ENCODE data around the gene EFHC2. TPM values are rescaled to one million over a fixed set of nuclear protein-coding genes. Genes with fewer than 3 reads are reported as not detected.
"Not testable (repeated sequence)": the region's sequence is repeated elsewhere in the genome, so short reads cannot be mapped to it uniquely, and the experiment has no call there.

The EFHC2 gene
- total and polyA plus RNA-seq, 2 donors, result 0.80 to 3.8 TPM

- Histone ChIP-seq H3K36me3 (ENCODE audit: control insufficient read depth in 2 of 2, insufficient read depth in 2 of 2, low read length in 1 of 2) (no peaks in the 10 kb centered on the region), H3K9me3 (ENCODE audit: control insufficient read depth in 2 of 2, insufficient read depth in 1 of 2, low read length in 1 of 2) (no peaks in the 10 kb centered on the region), H3K27me3 (ENCODE audit: control insufficient read depth in 2 of 2, insufficient read depth in 1 of 2, low read length in 1 of 2) (no peaks in the 10 kb centered on the region), H3K4me1 (ENCODE audit: control insufficient read depth in 2 of 2, insufficient read depth in 2 of 2, low read length in 2 of 2) (peaks cover 0 to 4% of the 10 kb centered on the region in 2 donors), H3K27ac (ENCODE audit: low read depth in 1 of 2, low read length in 1 of 2) (no peak overlapping the region), H3K4me3 (ENCODE audit: low read length in 2 of 2) (no peak overlapping the region)
- DNase-seq (ENCODE audit: low read depth in 6 of 9, low spot score in 9 of 9), result no peak
- WGBS, result 92% methylated on average over 2 of the region's 2 CpGs
Observed at GRCh38 chrX:44267116-44267515, 76.4 kb downstream of the EFHC2 start.

GRCh38 chrX:44265559-44265958 is 77.9 kb downstream of the EFHC2 start:
- Histone ChIP-seq H3K27me3 (ENCODE audit: control insufficient read depth in 2 of 2, insufficient read depth in 1 of 2, low read length in 1 of 2) (no peaks in the 10 kb centered on the region), H3K36me3 (ENCODE audit: control insufficient read depth in 2 of 2, insufficient read depth in 2 of 2, low read length in 1 of 2) (no peaks in the 10 kb centered on the region), H3K9me3 (ENCODE audit: control insufficient read depth in 2 of 2, insufficient read depth in 1 of 2, low read length in 1 of 2) (no peaks in the 10 kb centered on the region), H3K4me1 (ENCODE audit: control insufficient read depth in 2 of 2, insufficient read depth in 2 of 2, low read length in 2 of 2) (peaks cover 0 to 4% of the 10 kb centered on the region in 2 donors), H3K4me3 (ENCODE audit: low read length in 2 of 2) (no peak overlapping the region), H3K27ac (ENCODE audit: low read depth in 1 of 2, low read length in 1 of 2) (no peak overlapping the region)
- peak in 2 of 9 donors; percentile 2 to 54 for DNase-seq (ENCODE audit: low read depth in 6 of 9, low spot score in 9 of 9)
- 9% methylated on average over 2 of the region's 2 CpGs for WGBS

- Histone ChIP-seq H3K27me3 (ENCODE audit: control insufficient read depth in 2 of 2, insufficient read depth in 1 of 2, low read length in 1 of 2) (no peaks in the 10 kb centered on the region), H3K36me3 (ENCODE audit: control insufficient read depth in 2 of 2, insufficient read depth in 2 of 2, low read length in 1 of 2) (no peaks in the 10 kb centered on the region), H3K4me3 (ENCODE audit: low read length in 2 of 2) (no peak overlapping the region), H3K27ac (ENCODE audit: low read depth in 1 of 2, low read length in 1 of 2) (no peak overlapping the region), H3K4me1 (ENCODE audit: control insufficient read depth in 2 of 2, insufficient read depth in 2 of 2, low read length in 2 of 2) (peaks cover 0 to 4% of the 10 kb centered on the region in 2 donors), H3K9me3 (ENCODE audit: control insufficient read depth in 2 of 2, insufficient read depth in 1 of 2, low read length in 1 of 2) (no peaks in the 10 kb centered on the region)
- DNase-seq (ENCODE audit: low read depth in 6 of 9, low spot score in 9 of 9), result peak in 2 of 9 donors; percentile 19 to 62
Observed at GRCh38 chrX:44264936-44265335, 78.5 kb downstream of the EFHC2 start.

GRCh38 chrX:44261286-44261685 is 82.2 kb downstream of the EFHC2 start:
- no peaks in the 10 kb centered on the region for H3K9me3 ChIP-seq (ENCODE audit: control insufficient read depth in 2 of 2, insufficient read depth in 1 of 2, low read length in 1 of 2)
- H3K27ac ChIP-seq (ENCODE audit: low read depth in 1 of 2, low read length in 1 of 2), result no peak overlapping the region
- H3K4me3 ChIP-seq (ENCODE audit: low read length in 2 of 2), result no peak overlapping the region
- no peaks in the 10 kb centered on the region for H3K27me3 ChIP-seq (ENCODE audit: control insufficient read depth in 2 of 2, insufficient read depth in 1 of 2, low read length in 1 of 2)
- WGBS, result 94% methylated on average over 5 of the region's 5 CpGs
- H3K36me3 ChIP-seq (ENCODE audit: control insufficient read depth in 2 of 2, insufficient read depth in 2 of 2, low read length in 1 of 2), result no peaks in the 10 kb centered on the region
- peaks cover 0 to 4% of the 10 kb centered on the region in 2 donors for H3K4me1 ChIP-seq (ENCODE audit: control insufficient read depth in 2 of 2, insufficient read depth in 2 of 2, low read length in 2 of 2)
- DNase-seq (ENCODE audit: low read depth in 6 of 9, low spot score in 9 of 9), result no peak

- no peaks in the 10 kb centered on the region for H3K27me3 ChIP-seq (ENCODE audit: control insufficient read depth in 2 of 2, insufficient read depth in 1 of 2, low read length in 1 of 2)
- no peak for DNase-seq (ENCODE audit: low read depth in 6 of 9, low spot score in 9 of 9)
- no peaks in the 10 kb centered on the region for H3K36me3 ChIP-seq (ENCODE audit: control insufficient read depth in 2 of 2, insufficient read depth in 2 of 2, low read length in 1 of 2)
- no peak overlapping the region for H3K4me3 ChIP-seq (ENCODE audit: low read length in 2 of 2)
- no peaks in the 10 kb centered on the region for H3K9me3 ChIP-seq (ENCODE audit: control insufficient read depth in 2 of 2, insufficient read depth in 1 of 2, low read length in 1 of 2)
- no peak overlapping the region for H3K27ac ChIP-seq (ENCODE audit: low read depth in 1 of 2, low read length in 1 of 2)
- peaks cover 0 to 4% of the 10 kb centered on the region in 2 donors for H3K4me1 ChIP-seq (ENCODE audit: control insufficient read depth in 2 of 2, insufficient read depth in 2 of 2, low read length in 2 of 2)
Observed at GRCh38 chrX:44260609-44261008, 82.9 kb downstream of the EFHC2 start.

GRCh38 chrX:44255742-44256141 is 87.7 kb downstream of the EFHC2 start:
- H3K36me3 ChIP-seq (ENCODE audit: control insufficient read depth in 2 of 2, insufficient read depth in 2 of 2, low read length in 1 of 2); H3K9me3 ChIP-seq (ENCODE audit: control insufficient read depth in 2 of 2, insufficient read depth in 1 of 2, low read length in 1 of 2); H3K27me3 ChIP-seq (ENCODE audit: control insufficient read depth in 2 of 2, insufficient read depth in 1 of 2, low read length in 1 of 2); H3K4me3 ChIP-seq (ENCODE audit: low read length in 2 of 2); H3K27ac ChIP-seq (ENCODE audit: low read depth in 1 of 2, low read length in 1 of 2); DNase-seq (ENCODE audit: low read depth in 6 of 9, low spot score in 9 of 9): not testable (repeated sequence)
- WGBS, result 62% methylated on average over 2 of the region's 2 CpGs
- peaks cover 5 to 12% of the 10 kb centered on the region in 2 donors for H3K4me1 ChIP-seq (ENCODE audit: control insufficient read depth in 2 of 2, insufficient read depth in 2 of 2, low read length in 2 of 2)

GRCh38 chrX:44253575-44253942 is 89.9 kb downstream of the EFHC2 start:
- Histone ChIP-seq H3K4me1 (ENCODE audit: control insufficient read depth in 2 of 2, insufficient read depth in 2 of 2, low read length in 2 of 2) (peaks cover 5 to 12% of the 10 kb centered on the region in 2 donors), H3K4me3 (ENCODE audit: low read length in 2 of 2) (peak overlapping the region in 1 of 2 donors; percentile 7), H3K9me3 (ENCODE audit: control insufficient read depth in 2 of 2, insufficient read depth in 1 of 2, low read length in 1 of 2) (no peaks in the 10 kb centered on the region), H3K27ac (ENCODE audit: low read depth in 1 of 2, low read length in 1 of 2) (peak overlapping the region; percentile 62 to 80), H3K36me3 (ENCODE audit: control insufficient read depth in 2 of 2, insufficient read depth in 2 of 2, low read length in 1 of 2) (no peaks in the 10 kb centered on the region), H3K27me3 (ENCODE audit: control insufficient read depth in 2 of 2, insufficient read depth in 1 of 2, low read length in 1 of 2) (no peaks in the 10 kb centered on the region)
- WGBS, result 41% methylated on average over 4 of the region's 4 CpGs
- no peak for DNase-seq (ENCODE audit: low read depth in 6 of 9, low spot score in 9 of 9)

GRCh38 chrX:44252688-44253574 is 90.5 kb downstream of the EFHC2 start:
- H3K27me3 ChIP-seq (ENCODE audit: control insufficient read depth in 2 of 2, insufficient read depth in 1 of 2, low read length in 1 of 2); H3K36me3 ChIP-seq (ENCODE audit: control insufficient read depth in 2 of 2, insufficient read depth in 2 of 2, low read length in 1 of 2); H3K9me3 ChIP-seq (ENCODE audit: control insufficient read depth in 2 of 2, insufficient read depth in 1 of 2, low read length in 1 of 2); H3K4me3 ChIP-seq (ENCODE audit: low read length in 2 of 2): not testable (repeated sequence)
- H3K4me1 ChIP-seq (ENCODE audit: control insufficient read depth in 2 of 2, insufficient read depth in 2 of 2, low read length in 2 of 2), result peaks cover 5 to 12% of the 10 kb centered on the region in 2 donors
- peak overlapping the region; percentile 62 to 80 for H3K27ac ChIP-seq (ENCODE audit: low read depth in 1 of 2, low read length in 1 of 2)
- 46% methylated on average over 17 of the region's 17 CpGs for WGBS
- DNase-seq (ENCODE audit: low read depth in 6 of 9, low spot score in 9 of 9), result peak; percentile 42 to 88 (median 52)

GRCh38 chrX:44247468-44247867 is 96.0 kb downstream of the EFHC2 start:
- no peak for DNase-seq (ENCODE audit: low read depth in 6 of 9, low spot score in 9 of 9)
- no peak overlapping the region for H3K4me3 ChIP-seq (ENCODE audit: low read length in 2 of 2)
- 92% methylated on average over 4 of the region's 4 CpGs for WGBS
- no peak overlapping the region for H3K27ac ChIP-seq (ENCODE audit: low read depth in 1 of 2, low read length in 1 of 2)
- H3K36me3 ChIP-seq (ENCODE audit: control insufficient read depth in 2 of 2, insufficient read depth in 2 of 2, low read length in 1 of 2), result no peaks in the 10 kb centered on the region
- H3K27me3 ChIP-seq (ENCODE audit: control insufficient read depth in 2 of 2, insufficient read depth in 1 of 2, low read length in 1 of 2), result no peaks in the 10 kb centered on the region
- no peaks in the 10 kb centered on the region for H3K4me1 ChIP-seq (ENCODE audit: control insufficient read depth in 2 of 2, insufficient read depth in 2 of 2, low read length in 2 of 2)
- no peaks in the 10 kb centered on the region for H3K9me3 ChIP-seq (ENCODE audit: control insufficient read depth in 2 of 2, insufficient read depth in 1 of 2, low read length in 1 of 2)
